GM21723 (cell line): Measurements from ENCODE around the gene KRTAP6-3.

ENCODE experiments used
- ATAC-seq: cut with Tn5 transposase; IDR thresholded peaks from one replicate; pipeline ENCODE4 v1.9.1; 2021; ENCODE audit warnings: mild to moderate bottlenecking, moderate library complexity; ENCODE audit not compliant: unreplicated experiment

The KRTAP6-3 gene

DNA sequence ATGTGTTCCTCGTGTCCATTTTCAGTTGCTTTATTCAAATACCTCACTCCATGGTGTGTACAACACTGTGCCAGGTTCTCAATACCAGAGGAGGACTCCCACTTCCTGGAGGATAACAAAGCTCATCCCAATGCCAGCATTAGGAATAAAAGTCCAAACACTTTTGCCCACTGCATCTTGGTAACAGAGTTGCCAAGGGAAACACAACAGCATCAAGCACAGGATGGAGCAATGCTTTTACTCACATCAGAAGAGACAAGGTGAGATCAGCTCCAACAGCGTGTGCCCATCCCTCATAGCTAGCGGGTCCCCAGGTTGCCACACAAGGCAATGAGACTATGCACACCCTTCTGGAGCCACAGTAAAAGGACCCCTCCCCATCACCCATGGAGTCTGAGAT is 31.1 kb downstream of the KRTAP6-3 start:
- ATAC-seq, result no peak

DNA sequence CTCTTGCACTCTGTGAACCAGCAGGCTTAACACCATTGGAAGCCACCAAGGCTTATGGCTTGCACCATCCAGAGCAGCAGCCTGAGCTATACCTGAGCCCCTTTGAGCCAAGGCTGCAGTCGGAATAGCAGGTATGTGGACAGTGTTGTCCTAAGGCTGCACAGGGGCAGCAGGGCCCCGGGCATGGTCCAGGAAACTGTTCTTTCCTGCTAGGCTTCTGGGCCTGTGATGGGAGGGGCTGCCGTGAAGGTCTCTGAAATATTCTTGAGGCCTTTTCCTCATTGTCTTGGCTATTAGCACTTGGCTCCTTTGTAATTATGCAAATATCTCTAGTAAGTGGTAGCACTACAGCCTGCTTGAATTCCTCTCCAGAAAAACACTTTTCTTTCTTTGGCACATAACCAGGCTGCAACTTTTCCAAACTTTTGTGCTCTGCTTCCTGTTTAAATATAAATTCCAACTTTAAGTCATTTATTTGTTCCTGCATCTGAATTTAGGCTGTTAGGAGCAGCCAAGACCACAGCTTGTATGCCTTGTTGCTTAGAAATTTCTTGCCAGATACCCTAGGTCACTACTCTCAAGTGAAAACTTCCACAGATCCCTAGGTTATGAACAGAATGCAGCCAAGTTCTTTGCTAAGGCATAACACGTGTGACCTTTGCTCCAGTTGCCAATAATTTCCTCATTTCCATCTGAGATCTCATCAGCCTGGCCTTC is 33.4 kb downstream of the KRTAP6-3 start:
- ATAC-seq, result no peak

DNA sequence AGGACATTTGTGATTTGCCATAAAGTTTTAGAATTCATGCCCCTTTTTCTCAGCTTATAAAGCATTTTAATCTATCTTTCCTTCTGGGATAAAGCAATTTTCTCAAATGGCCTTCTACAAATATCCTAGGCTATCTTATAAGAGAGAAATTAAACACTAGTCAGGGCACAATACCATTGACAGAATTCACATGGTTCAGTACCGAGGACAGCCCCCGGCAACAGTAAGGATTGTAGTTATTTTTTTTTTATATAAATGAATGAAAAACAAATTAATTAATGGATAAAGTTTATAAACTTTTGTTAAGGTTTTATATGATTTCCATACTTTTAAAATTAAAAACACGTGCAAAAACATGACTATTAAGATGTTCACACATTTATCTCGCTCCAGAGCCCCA is 35.9 kb downstream of the KRTAP6-3 start:
- no peak for ATAC-seq

DNA sequence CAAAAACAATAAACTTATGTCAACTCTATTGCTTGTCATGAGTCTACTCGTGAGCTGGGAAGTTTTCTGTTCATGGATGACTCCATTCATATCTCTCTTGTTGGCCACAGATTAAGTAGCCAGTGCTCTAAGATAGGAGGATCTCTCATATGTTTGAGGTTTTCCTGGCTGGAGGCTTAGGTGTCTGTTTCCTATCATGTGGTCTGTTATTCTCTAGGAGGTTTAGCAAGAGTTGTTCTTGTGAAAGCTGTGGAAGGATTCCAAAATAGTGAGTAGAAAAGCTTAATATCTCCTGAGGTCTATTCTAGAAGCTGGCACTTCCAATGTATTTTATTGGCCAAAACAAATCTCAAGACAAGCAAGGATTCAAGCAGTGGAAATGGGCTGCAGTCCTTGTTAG is 37.0 kb downstream of the KRTAP6-3 start:
- no peak for ATAC-seq

DNA sequence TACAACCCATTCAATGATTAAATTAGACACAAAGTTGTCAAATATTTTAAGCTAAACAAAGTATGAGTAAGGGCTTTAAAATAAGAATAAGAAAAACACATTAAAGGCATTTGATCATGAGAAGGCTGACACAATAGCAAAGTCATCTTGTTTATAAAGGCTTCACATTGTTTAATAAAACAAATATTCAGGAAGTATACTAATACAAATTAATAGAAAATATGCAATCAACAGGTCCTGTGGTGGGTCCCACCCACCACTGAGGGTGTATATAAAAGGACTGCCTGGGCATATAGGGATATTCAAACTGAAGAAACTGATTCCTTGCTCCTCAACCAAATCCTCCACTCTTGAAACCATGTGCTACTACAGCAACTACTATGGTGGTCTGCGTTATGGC is 42.7 kb downstream of the KRTAP6-3 start, which contains the start of gene KRTAP20-2:
Gene KRTAP20-2 (plus strand): TSS at position 301 of the 400 bp plus-strand sequence. CDS start 58 bp downstream, at position 359.
- no peak for ATAC-seq

DNA sequence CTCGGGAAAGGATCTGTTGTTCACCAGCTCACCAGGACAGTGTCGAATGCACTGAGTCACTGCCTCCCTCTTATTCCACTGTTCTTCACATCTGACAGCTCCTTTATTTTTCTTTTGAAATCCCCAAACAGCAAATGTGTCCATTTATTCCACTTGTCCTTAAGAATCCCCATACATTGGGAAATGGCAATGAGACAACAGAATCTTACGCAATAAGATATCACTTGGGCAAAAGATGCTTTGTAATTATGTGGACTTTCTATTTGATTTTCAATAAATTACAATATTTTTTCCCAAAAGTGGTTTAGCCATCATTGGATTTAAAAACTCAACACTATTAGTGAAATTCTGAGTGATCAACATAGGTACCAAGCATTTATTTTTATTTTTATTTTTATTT is 46.4 kb downstream of the KRTAP6-3 start:
- no peak for ATAC-seq

DNA sequence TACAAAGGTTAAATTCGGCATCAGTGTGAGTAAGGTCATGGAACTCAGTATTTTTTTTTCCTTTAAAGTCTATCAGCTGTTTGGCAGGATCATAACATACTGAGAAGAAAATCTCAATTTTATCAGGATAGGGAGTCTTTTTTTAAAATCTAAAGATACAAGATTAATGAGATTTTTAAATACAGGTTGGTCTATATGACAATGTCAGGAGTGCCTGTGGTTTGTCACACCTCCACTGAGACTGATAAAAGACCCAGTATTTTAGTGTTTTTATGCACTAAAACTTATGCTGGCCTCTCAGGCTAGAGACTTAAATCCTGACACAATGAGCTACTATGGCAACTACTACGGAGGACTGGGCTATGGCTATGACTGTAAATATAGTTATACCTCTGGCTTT is 50.3 kb downstream of the KRTAP6-3 start, which contains the start of gene KRTAP20-3:
Gene KRTAP20-3 (plus strand): TSS at position 301 of the 400 bp plus-strand sequence.
- no peak for ATAC-seq
